Ecto neural progenitor cell (in vitro differentiated cells): ENCODE results near the gene NEDD4L.
"Not testable (repeated sequence)": the region's sequence is repeated elsewhere in the genome, so short reads cannot be mapped to it uniquely, and the experiment has no call there.

Experiments used
- DNase-seq: peaks from one replicate; pipeline ENCODE4 v3.0.0-alpha.2; 2018; ENCODE audit warnings: low spot score

NEDD4L gene

DNA sequence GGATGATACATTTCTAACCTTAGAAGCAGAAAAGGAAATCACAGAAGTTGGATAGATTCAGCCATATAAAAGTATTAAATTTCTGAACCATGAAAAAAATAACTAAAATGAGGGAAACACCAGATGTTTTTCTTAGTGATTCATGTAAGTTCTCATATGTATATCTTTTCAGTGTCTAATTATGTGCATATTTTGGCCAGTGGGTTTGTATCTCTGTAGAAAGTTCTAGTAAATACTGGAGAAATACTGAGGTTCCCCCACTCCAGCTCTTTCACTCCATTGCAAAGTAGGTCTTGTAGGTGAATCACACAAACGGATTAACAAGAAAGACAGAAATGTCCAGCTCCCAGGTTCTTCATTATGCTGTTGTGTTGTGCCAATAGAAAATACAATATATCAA is 222.3 kb downstream of the NEDD4L start:
- no peak for DNase-seq

GRCh38 chr18:58267493-58267892 is 223.5 kb downstream of the NEDD4L start:
- no peak for DNase-seq

DNA sequence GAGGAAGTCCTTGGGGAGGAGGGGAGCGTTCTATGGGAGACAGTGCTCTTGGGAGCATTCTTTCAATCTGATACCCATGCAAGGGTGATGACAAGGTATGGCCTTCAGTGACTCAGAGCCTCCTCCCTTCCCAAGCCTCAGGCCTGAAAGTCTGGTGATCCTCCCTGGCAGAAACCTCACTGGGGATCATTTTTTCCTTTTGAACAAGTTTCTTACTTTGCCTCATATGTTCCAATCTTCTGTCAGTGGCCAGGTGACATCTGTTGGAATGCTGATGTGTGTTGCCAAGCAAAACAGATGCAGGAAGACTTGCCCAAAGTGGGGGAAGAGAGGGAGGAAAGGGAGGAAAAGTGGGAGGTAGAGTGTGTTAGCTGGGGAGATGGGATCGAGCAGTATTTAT is 224.8 kb downstream of the NEDD4L start:
- DNase-seq: no peak

DNA sequence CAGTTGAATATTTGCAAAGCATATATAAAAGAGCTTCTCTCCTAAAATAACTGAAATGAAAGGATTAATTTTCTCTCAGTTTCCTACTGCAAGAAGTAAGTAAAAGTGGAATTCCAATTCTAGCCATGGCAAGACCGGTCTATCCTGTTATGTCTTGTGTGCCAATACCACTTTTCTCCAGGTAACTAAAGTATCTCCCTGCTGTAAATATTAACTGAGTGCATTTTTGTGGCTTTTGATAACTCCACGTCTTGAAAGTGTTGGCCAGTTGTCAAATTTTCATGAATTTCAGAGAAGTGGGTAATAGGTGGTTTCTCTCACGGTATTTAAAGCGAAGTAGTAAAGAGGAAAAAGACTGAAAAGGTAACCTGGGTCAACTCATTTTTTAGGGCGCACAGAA is 225.9 kb downstream of the NEDD4L start:
- no peak for DNase-seq

DNA sequence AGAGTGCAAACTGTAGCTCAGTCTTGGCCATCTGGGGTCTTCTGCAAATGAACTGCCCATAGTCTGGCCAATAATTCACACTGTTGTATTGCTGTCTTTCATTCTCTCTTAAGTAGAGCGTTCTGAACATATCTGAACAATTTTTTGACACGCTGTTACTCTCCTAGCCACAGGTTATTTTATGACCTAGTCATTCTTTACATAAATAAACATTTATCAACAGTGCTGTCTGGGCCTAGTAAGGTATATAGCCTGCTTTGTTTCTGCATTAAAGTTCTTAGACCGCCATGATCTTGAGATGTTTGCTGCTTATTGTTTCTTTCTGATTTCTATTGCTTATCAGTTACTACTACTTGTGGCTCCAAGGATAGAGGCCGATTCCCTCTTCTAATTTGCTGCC is 226.4 kb downstream of the NEDD4L start:
- no peak for DNase-seq

- DNase-seq: no peak
These were observed 227.7 kb downstream of the NEDD4L start for GRCh38 chr18:58271770-58272169.

DNA sequence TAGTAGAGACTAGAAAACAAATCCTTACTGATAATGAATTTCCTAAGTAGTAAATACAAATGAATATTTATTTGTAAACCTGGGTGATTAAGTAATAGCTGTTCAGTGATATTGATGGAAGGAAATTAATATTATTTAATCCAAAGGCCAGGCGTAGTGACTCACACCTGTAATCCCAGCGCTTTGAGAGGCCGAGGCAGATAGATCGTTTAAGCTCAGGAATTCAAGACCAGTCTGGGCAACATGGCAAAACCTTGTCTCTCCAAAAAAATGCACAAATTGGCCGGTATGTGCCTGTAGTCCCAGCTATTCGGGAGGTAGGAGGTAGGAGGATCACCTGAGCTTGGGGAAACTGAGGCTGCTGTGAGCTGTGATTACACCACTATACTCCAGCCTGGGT is 228.2 kb downstream of the NEDD4L start:
- DNase-seq: no peak

DNA sequence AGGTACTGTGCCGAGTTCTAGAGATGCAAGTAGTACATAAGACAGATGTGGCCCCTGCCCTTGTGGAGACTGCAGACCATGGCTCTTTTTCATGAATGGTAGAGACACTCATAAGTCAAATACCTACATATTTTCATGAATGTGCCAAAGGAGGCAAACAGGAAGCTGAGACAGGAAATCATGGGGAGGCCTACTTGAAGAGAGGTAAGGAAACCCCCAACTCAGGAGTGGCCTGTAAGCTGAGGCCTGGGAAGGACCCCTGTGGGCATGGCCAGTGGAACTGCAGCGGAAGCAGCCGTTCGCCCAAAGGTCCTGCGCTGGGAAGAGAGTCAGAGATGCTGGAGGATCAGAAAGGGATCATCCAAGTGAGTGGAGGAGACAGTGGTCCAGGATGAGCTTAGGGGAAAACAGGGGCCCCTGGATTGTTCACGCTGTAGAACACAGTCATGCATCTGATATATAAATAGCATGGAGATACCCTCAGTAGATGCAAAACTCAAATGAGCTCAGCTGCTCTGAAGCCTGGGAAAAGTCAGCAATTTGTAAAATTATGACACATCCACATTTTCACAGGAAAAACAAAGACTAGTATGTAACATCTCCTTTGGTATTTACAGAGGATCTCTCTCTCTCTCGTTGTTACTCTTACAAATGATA is 228.9 kb downstream of the NEDD4L start:
- DNase-seq: no peak

- no peak for DNase-seq
These were observed 231.2 kb downstream of the NEDD4L start for GRCh38 chr18:58275176-58275575.

DNA sequence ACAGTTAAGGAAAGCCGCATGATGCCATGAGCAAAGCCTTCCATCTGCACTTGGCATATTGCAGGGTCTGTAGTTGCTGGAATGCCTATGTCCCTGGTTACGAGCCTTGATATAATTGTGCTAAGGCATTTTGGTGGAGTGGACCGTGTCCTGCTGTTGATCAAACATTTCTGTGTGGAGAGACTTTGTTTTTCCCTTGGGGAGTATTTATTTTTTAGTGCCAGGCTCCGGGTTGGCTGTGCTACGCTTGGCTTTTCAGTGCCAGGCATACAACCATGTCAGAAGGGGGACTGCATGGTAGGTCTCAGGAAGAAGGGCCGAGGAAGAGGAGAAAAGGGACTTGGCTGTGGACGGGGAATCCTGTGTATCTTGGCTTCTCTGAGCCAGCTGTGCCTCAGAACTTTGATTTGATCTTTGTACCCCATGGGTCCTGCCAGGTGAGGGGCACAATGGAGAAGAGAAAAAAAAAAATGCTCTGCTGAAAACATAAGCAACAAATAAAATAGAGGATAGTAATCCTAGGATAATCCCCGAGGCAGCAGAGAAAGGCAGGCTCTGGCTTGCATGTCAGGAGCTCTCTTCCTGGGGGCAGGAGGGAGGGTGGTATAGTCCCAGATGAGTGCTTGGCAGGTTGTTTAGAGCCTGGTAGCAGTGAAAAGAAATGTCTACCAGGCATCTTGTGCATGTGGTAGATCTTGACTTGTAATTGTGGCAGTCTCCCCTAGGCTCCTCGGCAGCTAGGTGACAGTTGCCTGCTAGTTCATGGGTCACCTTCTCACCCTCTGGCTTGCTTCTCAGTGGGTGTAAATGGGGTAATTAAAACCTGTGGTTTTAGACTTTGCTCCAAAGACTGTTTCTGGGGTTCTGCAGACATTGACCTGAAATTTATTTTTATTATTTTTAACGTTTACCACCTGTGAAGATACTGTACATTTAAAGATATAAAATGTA is 233.0 kb downstream of the NEDD4L start:
- no peak for DNase-seq

- DNase-seq: no peak
These were observed 235.6 kb downstream of the NEDD4L start for GRCh38 chr18:58279504-58280175.

- DNase-seq: no peak
These were observed 236.2 kb downstream of the NEDD4L start for GRCh38 chr18:58280191-58280590.

- DNase-seq: not testable (repeated sequence)
These were observed 238.8 kb downstream of the NEDD4L start for GRCh38 chr18:58282872-58283271.

DNA sequence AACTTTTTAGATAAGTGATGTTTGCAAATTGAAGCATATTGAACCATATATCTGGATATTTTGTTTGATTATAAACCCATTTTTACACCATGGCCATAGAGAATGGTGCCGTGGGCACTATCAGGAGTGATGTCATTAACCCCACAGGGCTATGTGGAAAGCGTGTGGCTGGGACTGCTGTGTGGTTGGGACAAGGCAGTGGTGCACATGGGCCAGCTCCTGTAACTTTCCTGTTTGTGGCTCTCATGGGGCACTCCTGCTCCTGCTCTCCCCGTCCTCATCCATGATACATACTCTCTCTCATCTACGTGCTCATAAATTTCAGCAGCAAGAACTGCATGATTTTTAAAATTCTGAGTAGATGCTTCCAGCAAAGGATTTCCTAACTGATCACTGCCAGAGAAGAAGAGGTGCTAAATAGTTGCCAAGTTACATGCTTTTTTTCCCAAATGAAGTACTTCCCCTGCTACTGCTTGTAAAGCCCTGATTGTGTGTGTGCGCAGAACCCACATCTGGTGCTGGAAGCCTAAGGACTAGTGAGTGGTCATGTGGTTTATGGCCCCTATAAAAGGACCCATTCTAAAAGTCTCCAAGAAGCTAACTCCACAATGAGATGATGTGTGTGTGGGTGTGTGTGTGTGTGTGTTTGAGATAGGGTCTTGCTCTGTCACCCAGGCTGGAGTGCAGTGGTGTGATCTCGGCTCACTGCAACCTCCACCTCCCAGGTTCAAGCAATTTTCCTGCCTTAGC is 240.8 kb downstream of the NEDD4L start:
- no peak for DNase-seq

- no peak for DNase-seq
These were observed 241.6 kb downstream of the NEDD4L start for GRCh38 chr18:58285449-58286130.

GRCh38 chr18:58286632-58287352 is 242.8 kb downstream of the NEDD4L start:
- DNase-seq: no peak

DNA sequence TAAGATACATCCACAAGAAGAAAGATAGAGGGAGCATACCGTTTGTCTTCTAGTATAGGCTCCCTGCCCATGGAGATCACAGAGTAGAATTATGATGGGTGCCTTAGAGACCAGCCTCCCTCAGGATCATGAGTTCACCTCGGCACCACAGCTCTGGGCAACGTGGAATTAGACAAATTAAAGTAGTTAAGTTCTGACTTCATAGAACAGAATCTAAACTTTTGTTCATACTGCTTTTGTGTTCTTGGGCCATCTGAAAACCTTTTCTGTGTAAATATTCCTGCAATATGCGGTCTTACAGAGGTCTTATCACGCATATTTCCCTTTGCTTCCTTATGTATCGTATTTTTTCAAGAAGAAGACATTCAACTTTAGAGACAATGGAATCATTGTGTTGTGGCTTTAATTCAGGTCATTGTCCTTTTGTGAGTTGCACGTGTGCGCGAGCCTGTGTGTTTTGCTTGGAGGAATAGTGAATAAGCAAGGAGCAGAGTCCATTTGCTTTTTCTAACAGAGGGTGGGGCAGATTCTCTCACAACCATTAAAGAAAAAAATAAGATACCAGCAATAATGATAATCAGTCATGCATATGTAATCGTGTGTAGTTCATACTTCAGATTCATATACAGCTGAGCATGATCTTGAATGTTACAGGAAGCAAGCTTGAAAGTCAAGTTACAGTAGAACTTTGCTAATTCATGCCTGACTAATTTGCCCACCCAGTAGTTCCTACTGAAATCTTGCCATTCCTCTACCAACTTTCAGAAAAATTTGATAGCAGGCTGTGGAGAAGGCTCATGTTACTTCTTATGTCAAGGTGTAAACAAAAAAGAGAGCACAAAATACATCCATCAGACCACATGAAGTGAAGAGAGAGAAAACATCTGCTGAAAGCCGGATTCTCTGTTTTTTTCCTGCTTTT is 243.6 kb downstream of the NEDD4L start:
- no peak for DNase-seq

DNA sequence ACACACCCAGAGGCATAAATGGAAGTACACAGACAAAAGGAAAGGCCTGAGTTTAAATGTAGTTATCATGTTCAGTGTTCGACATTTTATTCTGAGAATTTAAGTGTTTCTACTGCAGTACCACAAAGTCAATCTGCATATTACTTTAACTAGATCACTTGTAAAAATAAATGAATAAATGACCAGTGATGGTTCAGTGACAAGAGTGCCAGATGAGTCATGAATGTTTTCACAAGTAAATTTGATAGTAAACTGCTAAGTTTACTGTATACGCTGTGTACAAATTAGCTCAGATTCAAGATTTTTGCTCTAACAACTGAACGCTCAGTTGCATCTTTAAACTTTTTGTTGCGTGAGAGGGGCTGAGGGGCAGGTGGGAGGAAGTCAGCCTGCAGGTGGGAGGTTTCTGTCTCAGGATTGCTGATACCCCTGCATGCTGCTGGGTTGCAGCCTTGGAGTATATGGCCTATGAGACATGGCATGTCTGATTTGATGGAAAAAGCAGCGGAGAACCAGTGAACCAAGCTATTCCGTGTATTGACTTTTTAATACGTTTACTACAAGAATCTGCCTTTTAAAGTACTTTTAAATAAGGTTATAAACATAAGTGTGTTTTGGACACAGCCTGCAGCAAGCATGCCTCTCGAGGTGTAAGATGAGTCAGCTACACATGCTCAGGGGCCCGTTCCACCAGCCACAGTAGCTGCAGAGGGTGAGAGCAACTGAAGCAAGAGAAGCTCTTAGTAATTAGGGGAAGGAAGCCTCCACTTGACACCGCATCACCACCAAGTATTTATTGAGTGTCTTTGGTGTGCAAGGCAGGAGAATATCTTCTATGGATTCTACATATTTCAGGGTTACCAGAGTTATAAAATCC is 245.1 kb downstream of the NEDD4L start:
- no peak for DNase-seq
